Activated T-helper 9 cell treated with anti-CD3 and anti-CD28 coated beads, Interleukin-2, amount 50 U/mL, for 16 hours (primary cell): ENCODE measurements around the gene DTD2.

Source experiments
- DNase-seq: peaks from one replicate; pipeline ENCODE4 v3.0.0-alpha.2; 2020; ENCODE audit warnings: low read depth

Gene DTD2

GRCh38 chr14:31405106-31405505 lies 52.2 kb downstream of the DTD2 start:
- no peak for DNase-seq

DNA sequence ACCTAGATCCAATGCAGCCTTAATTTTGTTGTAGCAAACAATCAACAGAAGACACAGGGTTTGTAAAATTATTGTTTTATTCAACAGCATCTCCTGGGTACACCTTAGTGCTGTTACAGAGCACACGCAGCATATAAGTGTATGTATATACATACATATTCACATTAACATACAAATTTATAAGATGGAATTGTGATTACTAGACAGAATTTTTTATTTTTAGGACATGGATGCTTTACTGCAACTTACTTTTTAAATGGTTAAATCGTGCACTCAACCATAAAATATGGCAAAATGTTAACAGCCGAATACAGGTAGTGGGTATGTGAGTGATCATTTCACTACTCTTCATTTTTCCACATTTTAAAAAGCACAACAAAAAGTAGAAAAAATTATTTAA lies 53.6 kb downstream of the DTD2 start:
- no peak for DNase-seq

DNA sequence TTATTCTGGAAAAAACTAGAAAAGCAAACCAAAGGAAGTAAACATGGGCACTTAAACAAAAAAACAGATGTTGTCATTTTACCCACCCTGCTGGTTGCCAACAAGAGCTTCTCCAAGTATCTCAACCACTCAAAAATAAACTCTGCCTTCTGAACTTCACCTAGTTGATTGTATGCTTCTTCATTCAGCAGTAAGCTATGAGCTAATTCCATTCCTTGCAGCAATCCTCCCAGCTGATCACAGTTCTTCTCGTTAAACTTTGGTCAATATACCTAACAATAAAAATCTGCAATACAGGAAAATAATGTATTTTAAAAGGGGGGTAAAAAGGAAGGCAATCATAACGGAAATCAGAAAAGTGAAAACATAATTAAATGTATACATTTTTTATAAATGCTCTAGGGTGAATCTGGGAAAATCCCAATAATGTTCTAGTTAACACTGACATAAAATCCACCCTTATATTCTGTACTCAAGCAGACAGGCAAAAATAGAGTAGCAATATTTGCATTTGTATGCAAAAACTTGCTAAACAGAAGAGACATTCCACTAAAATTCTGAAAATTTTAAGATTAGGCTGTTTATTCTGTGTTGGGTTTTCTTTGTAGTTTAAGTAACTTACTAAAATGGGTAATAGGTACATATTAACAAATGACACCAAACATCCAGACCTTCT lies 54.4 kb downstream of the DTD2 start:
- no peak for DNase-seq

- no peak for DNase-seq
These were observed 55.9 kb downstream of the DTD2 start for GRCh38 chr14:31401369-31401932.

GRCh38 chr14:31400031-31400638 lies 57.2 kb downstream of the DTD2 start:
- DNase-seq, result no peak
